HCT116 (cell line): ENCODE results near the gene CD82. TPM values are rescaled to one million over a fixed set of nuclear protein-coding genes. Genes with fewer than 3 reads are reported as not detected.

Experiments
- ATAC-seq: fragments of 200-7000 bp; cut with Tn5 transposase; 2 replicates; pipeline ENCODE4 v1.9.1; 2020; ENCODE audit warnings: mild to moderate bottlenecking, moderate library complexity
- BruUV-seq: library from RNA; stranded (reverse); fragments of 400-500 nt; replicated peaks from 2 replicates; lab custom pipeline; 2021; lab: Mats Ljungman, UMichigan
- CTCF ChIA-PET: fragments of 300-600 bp; sonication (Branson Sonifier 250); formaldehyde crosslinking; loops from one replicate; lab custom pipeline; 2021; ENCODE audit warnings: antibody characterized with exemption; lab: Charles Lee
- POLR2A ChIA-PET: fragments of 300-600, 350-600 bp; sonication (Branson Sonifier 250); formaldehyde crosslinking; loops from one replicate; lab custom pipeline; 2021; ENCODE audit warnings: antibody characterized with exemption; lab: Charles Lee
- RAD21 ChIA-PET, 2 experiments: fragments of 300-600 bp; sonication (Branson Sonifier 250); formaldehyde crosslinking; loops; one replicate each; lab custom pipeline; 2023; ENCODE audit warnings: low total read pairs in 2 of 2; ENCODE audit not compliant: uncharacterized antibody in 2 of 2, unreplicated experiment in 2 of 2, low non-redundant PET in 1 of 2; lab: Charles Lee
- DNase-seq: peaks from one replicate; pipeline ENCODE4 v3.0.0-alpha.2; 2010; ENCODE audit warnings: low read depth, low spot score
- H2AFZ ChIP-seq: fragments of 200-600 bp; shearing (Covaris generic), sonication (generic); 2 replicates; pipeline ENCODE4 v1.6.1; 2017; ENCODE audit warnings: low read depth, mixed run types, mixed read lengths, antibody characterized with exemption, low read length; ENCODE audit not compliant: poor library complexity, severe bottlenecking
- H3K27ac ChIP-seq: 2 replicates; pipeline ENCODE4 v1.5.1; 2012; ENCODE audit warnings: low read depth, low read length
- H3K27me3 ChIP-seq: fragments of 200-600 bp; sonication (generic); 2 replicates; pipeline ENCODE4 v1.6.1; 2016; ENCODE audit warnings: mixed run types, low read length, mixed read lengths; ENCODE audit not compliant: insufficient read depth
- H3K36me3 ChIP-seq, 2 experiments: fragments of 200-500 bp in 1 of 2; fragments of 200-600 bp in 1 of 2; sonication (Bioruptor generic) in 1 of 2; sonication (generic) in 1 of 2; 2 replicates each; pipeline versions ENCODE4 v1.5.1 to v1.6.1; 2014 to 2016; ENCODE audit warnings: low read length in 2 of 2, inconsistent platforms in 1 of 2, mixed read lengths in 1 of 2, mixed run types in 1 of 2; ENCODE audit not compliant: insufficient read depth in 2 of 2, control insufficient read depth in 1 of 2
- H3K4me1 ChIP-seq, 2 experiments: fragments of 200-600 bp in 1 of 2; sonication (generic) in 1 of 2; 2 replicates each; pipeline versions ENCODE4 v1.5.1 to v1.6.1; 2012 to 2017; ENCODE audit warnings: low read length in 2 of 2, inconsistent platforms in 1 of 2, mild to moderate bottlenecking in 1 of 2, mixed read lengths in 1 of 2, mixed run types in 1 of 2, moderate library complexity in 1 of 2; ENCODE audit not compliant: insufficient read depth in 2 of 2, control insufficient read depth in 1 of 2
- H3K4me2 ChIP-seq: fragments of 200-600 bp; sonication (generic); 2 replicates; pipeline ENCODE4 v1.6.1; 2017; ENCODE audit warnings: mixed run types, low read length, mixed read lengths
- H3K4me3 ChIP-seq, 2 experiments: fragments of 200-600 bp in 1 of 2; sonication (generic) in 1 of 2; replicated peaks in 1 of 2; 2 replicates each; pipeline ENCODE4 v1.5.1; 2011 to 2016; ENCODE audit warnings: low read length in 2 of 2, control low read depth in 1 of 2, low read depth in 1 of 2, mild to moderate bottlenecking in 1 of 2, mixed read lengths in 1 of 2, mixed run types in 1 of 2
- H3K79me2 ChIP-seq: fragments of 200-600 bp; sonication (generic); 2 replicates; pipeline ENCODE4 v1.6.1; 2017; ENCODE audit warnings: mild to moderate bottlenecking, mixed run types, low read length, moderate library complexity, mixed read lengths; ENCODE audit not compliant: insufficient read depth
- H3K9ac ChIP-seq: fragments of 200-600 bp; sonication (generic); 2 replicates; pipeline ENCODE4 v1.6.1; 2016; ENCODE audit warnings: low read length, mixed read lengths
- H3K9me2 ChIP-seq: fragments of 200-600 bp; sonication (generic), shearing (Covaris generic); 2 replicates; pipeline ENCODE4 v1.6.1; 2017; ENCODE audit warnings: mixed run types, mild to moderate bottlenecking, moderate library complexity; ENCODE audit not compliant: insufficient read depth
- H3K9me3 ChIP-seq, 2 experiments: fragments of 200-500 bp in 1 of 2; fragments of 200-600 bp in 1 of 2; sonication (Bioruptor generic) in 1 of 2; sonication (generic) in 1 of 2; 2 replicates each; pipeline ENCODE4 v1.6.1; 2014 to 2017; ENCODE audit warnings: low read length in 2 of 2, mixed read lengths in 2 of 2, inconsistent platforms in 1 of 2, low read depth in 1 of 2, mild to moderate bottlenecking in 1 of 2, mixed run types in 1 of 2, moderate library complexity in 1 of 2; ENCODE audit not compliant: control insufficient read depth in 1 of 2, insufficient read depth in 1 of 2
- H4K20me1 ChIP-seq: fragments of 200-600 bp; sonication (generic), shearing (Covaris generic); 2 replicates; pipeline ENCODE4 v1.6.1; 2017; ENCODE audit warnings: mixed run types, mild to moderate bottlenecking, moderate library complexity; ENCODE audit not compliant: insufficient read depth
- ATF3 ChIP-seq: IDR thresholded peaks from 2 replicates; pipeline ENCODE4 v1.6.1; 2012
- CEBPB ChIP-seq: IDR thresholded peaks from 2 replicates; pipeline ENCODE4 v1.6.1; 2012; ENCODE audit warnings: low read depth
- CTCF ChIP-seq, 3 experiments: fragments of 200-600 bp in 1 of 3; sonication (generic) in 1 of 3; IDR thresholded peaks in 2 of 3; conservative IDR thresholded peaks in 1 of 3; 2 replicates each; pipeline ENCODE4 v1.5.1; 2012 to 2017; ENCODE audit warnings: low read depth in 2 of 3, low read length in 2 of 3, antibody characterized with exemption in 1 of 3, borderline replicate concordance in 1 of 3, control low read depth in 1 of 3, mild to moderate bottlenecking in 1 of 3, mixed read lengths in 1 of 3, mixed run types in 1 of 3, moderate library complexity in 1 of 3; ENCODE audit not compliant: insufficient read depth in 1 of 3
- ELF1 ChIP-seq: IDR thresholded peaks from 2 replicates; pipeline ENCODE4 v1.6.1; 2012; ENCODE audit warnings: low read depth, borderline replicate concordance
- EZH2 ChIP-seq: fragments of 200-600 bp; sonication (generic); IDR thresholded peaks from 2 replicates; pipeline ENCODE4 v1.6.1; 2017; ENCODE audit warnings: antibody characterized with exemption, mixed run types
- EZH2phosphoT487 ChIP-seq: fragments of 200-600 bp; IDR thresholded peaks from 2 replicates; pipeline ENCODE4 v1.6.1; 2018; ENCODE audit warnings: antibody characterized with exemption, borderline replicate concordance
- JUND ChIP-seq: IDR thresholded peaks from 2 replicates; pipeline ENCODE4 v1.6.1; 2012
- POLR2A ChIP-seq: IDR thresholded peaks from 2 replicates; pipeline ENCODE4 v1.7.0; 2011; ENCODE audit warnings: borderline replicate concordance; ENCODE audit not compliant: insufficient read depth, insufficient read length; ENCODE audit errors: extremely low read depth
- POLR2AphosphoS5 ChIP-seq: IDR thresholded peaks from 2 replicates; pipeline ENCODE4 v1.6.1; 2011; ENCODE audit warnings: mild to moderate bottlenecking, low read depth, low read length, moderate library complexity
- SIN3A ChIP-seq: IDR thresholded peaks from 2 replicates; pipeline ENCODE4 v1.6.1; 2012; ENCODE audit warnings: low read depth
- SP1 ChIP-seq: IDR thresholded peaks from 2 replicates; pipeline ENCODE4 v1.6.1; 2012; ENCODE audit warnings: low read depth
- SRF ChIP-seq: IDR thresholded peaks from 2 replicates; pipeline ENCODE4 v1.6.1; 2012; ENCODE audit warnings: low read depth
- ZFX ChIP-seq: fragments of 450-650 bp; IDR thresholded peaks from 2 replicates; pipeline ENCODE4 v1.6.1; 2017
- intact Hi-C: fragments of 100-400 bp; cut with micrococcal nuclease; formaldehyde crosslinking; loops from 2 replicates; pipeline ENCODE4 v1.10.0; 2022
- total RNA-seq: library from RNA; stranded (reverse); gene quantifications from one replicate; pipeline ENCODE4 v1.2.1, GENCODE V29; 2021; ENCODE audit not compliant: unreplicated experiment

CD82 gene
- total RNA-seq, 1 experiment from 2014 or later = 16.7 TPM

DNA sequence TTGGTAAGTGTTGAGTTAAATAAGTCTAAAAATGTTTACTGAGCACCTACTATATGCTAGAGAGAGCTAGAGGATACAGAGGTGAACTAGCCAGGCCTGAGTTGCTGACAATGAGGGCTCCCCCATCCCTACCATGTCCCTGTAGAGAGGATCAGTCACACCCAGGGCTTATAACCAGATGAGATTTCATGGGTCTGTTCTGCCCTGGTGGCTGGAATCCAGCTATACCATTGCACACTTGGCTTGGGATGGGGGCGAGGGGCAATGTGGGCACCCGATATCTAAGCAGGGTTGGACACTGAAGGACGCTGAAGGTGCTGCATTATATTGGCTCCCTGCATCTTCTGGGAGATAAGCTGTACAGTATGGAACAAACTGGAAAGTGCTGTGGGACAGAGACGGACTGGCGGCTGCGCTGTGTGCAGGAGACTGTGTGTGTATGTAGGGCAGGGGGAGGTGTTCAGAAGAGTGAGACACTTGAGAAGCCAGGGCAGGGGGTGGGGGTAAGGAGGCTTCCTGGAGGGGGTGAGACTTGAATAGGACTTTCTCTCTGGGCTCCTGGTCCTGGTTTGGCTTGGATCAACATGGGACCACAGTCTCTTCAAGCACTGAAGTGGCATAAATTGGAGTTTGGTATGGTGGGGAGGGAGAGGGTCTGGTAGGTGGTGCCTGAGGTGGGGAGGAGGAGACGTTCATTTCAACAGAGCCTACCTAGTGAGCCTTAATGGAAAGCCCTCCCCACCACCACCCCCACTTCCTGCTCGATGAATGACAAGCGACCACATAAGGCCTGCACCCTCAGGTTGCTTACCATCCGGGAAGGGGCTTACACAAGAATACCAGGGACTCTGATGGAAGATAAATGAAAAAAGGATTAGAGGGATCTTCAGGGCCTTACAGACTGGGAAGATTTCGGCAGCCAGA lies 1.8 kb downstream of the CD82 start:
- BruUV-seq = no TSS peak
- H4K20me1 ChIP-seq = no peaks in the 10 kb centered on the region
- H3K9me3 ChIP-seq = no peaks in the 10 kb centered on the region
- no peak overlapping the region for H3K27ac ChIP-seq
- ChIA-PET CTCF (no interaction called here), POLR2A (no interaction called here), RAD21 (no interaction called here)
- H3K27me3 ChIP-seq = no peaks in the 10 kb centered on the region
- H3K9ac ChIP-seq = no peak overlapping the region
- intact Hi-C loops = no loop called here
- ATAC-seq (no peak), DNase-seq (no peak)
- no peak overlapping the region for H2AFZ ChIP-seq
- H3K4me1 ChIP-seq = peaks cover 14 to 38% of the 10 kb centered on the region in 2 experiments
- H3K9me2 ChIP-seq = no peaks in the 10 kb centered on the region
- H3K4me3 ChIP-seq = no peak overlapping the region
- H3K79me2 ChIP-seq = no peaks in the 10 kb centered on the region
- TF ChIP-seq CTCF (IDR thresholded peaks at IDR 0.05 in 2 of 3, conservative IDR thresholded peaks at IDR 0.05 in 1 of 3; ENCODE audit: borderline replicate concordance in 1 of 3, insufficient read depth in 1 of 3, low read depth in 2 of 3, low read length in 2 of 3) (peak in 1 of 3 experiments; percentile 23; a peak in 2 of 6 replicates), ZFX (no peak)
- H3K36me3 ChIP-seq = no peaks in the 10 kb centered on the region
- no peak overlapping the region for H3K4me2 ChIP-seq

GRCh38 chr11:44567876-44568256 lies 2.4 kb downstream of the CD82 start:
- Histone ChIP-seq H3K4me1 (peaks cover 14 to 38% of the 10 kb centered on the region in 2 experiments), H3K9me3 (no peaks in the 10 kb centered on the region), H4K20me1 (no peaks in the 10 kb centered on the region), H2AFZ (no peak overlapping the region), H3K36me3 (no peaks in the 10 kb centered on the region), H3K9me2 (no peaks in the 10 kb centered on the region), H3K27ac (no peak overlapping the region), H3K27me3 (no peaks in the 10 kb centered on the region), H3K79me2 (no peaks in the 10 kb centered on the region), H3K4me3 (no peak overlapping the region), H3K9ac (no peak overlapping the region), H3K4me2 (no peak overlapping the region)
- BruUV-seq = no TSS peak
- DNase-seq (no peak), ATAC-seq (no peak)
- ChIA-PET POLR2A (no interaction called here), RAD21 (no interaction called here), CTCF (no interaction called here)
- intact Hi-C loops = no loop called here
- TF ChIP-seq SP1 (no peak), ELF1 (no peak), JUND (no peak), SIN3A (no peak), ATF3 (no peak), EZH2phosphoT487 (no peak), POLR2A (no peak), CEBPB (no peak), SRF (no peak), POLR2AphosphoS5 (no peak), EZH2 (no peak)
